Measurements from ENCODE around the gene TLR6.
A peak's percentile ranks its signal among the peaks of the same experiment; 100 is the strongest.

TLR6 gene

DNA sequence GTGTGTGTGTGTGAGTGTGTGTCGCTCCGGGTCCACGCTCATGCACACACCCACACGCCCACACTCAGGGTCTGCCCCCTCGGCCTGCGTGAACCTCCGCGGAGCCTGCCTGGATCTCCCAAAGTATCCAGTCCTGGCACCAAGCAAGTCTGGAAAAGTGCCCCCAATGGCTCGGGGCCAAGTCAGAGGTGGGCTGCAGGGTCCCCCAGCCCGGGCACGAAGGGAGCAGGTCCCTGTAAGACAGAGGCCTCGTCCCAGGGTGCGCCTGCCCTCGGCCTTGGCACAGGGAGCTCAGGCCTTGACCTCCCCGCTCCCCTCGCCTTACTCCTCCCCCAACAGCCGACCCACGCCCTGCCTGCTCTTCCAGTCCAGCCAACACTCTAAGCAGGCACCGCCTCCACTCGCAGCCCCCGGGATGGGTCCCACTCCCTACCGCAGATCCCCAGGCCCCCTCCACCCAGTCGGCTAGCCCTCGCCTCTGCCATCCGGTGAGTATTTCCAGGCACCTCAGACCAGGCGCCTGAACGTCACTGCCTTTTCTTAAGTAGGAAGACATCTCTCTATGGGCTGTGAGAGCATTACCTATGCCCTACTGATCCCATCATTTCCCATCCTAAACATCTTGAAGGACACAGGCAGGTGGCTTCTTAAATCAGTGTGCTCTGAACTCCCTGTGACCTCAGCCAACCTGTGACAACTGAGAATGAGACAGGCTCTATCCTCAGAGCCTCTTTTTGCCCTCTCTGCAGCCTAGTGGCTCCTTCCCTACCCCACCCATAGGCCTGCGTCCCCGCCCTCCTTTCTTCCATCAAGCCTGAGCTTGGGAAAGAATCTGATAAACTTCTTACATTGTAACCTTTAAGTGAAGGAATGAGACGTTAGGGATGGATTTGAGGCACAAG is 11.7 kb upstream of the TLR6 start:
- Histone ChIP-seq H3K36me3 (ENCODE audit: control insufficient read depth, insufficient read depth, low read length) (no peaks in the 10 kb centered on the region), H3K27me3 (replicated peaks; ENCODE audit: control insufficient read depth, insufficient read depth, low read length, poor library complexity, severe bottlenecking) (peaks cover 5% of the 10 kb centered on the region), H3K9me3 (ENCODE audit: control insufficient read depth, low read length) (no peaks in the 10 kb centered on the region), H3K4me1 (ENCODE audit: control insufficient read depth, insufficient read depth, low read length, poor library complexity, severe bottlenecking) (peaks cover 3% of the 10 kb centered on the region), H3K27ac (ENCODE audit: insufficient read depth, low read length, poor library complexity, severe bottlenecking) (no peak overlapping the region), H3K4me3 (ENCODE audit: insufficient read depth, low read depth, low read length, poor library complexity, severe bottlenecking) (peak overlapping the region; percentile 32)
- no peak for DNase-seq

DNA sequence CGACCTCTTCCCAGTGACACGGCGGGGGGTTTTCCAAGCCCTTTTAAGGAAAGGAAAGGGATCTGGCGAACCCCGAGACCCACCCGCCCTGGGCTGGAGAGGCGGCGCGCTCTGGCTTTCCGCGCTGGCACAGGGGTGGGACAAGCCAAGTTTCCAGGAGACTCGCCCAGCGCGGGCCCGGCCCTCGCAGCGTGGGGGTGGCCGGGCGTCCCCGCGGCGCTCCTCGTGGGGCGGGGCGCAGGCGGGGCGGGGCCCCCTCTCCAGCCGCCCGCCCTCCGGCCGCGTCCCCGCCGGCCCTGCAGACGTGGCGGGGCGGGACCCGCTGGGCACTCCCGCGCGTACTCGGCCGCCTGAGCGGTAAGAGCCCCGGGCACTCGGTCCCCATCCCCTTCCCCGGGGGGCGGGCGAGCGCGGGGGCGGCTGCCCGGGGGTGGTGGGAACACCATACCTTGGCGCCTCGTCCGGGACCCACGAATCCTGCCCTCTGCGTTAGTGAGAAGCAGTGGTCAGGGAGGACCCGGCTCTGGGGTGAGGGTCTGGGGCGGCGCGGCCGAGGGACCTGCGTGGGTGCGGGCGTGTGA is 11.0 kb upstream of the TLR6 start, which contains the start of gene FAM114A1:
Gene FAM114A1, plus strand, starts transcription at position 329 of the 581 bp plus-strand sequence. CDS start 10,273 bp downstream, outside the sequence.
- no peak within 1 kb of the TSS for H3K27ac ChIP-seq (ENCODE audit: insufficient read depth, low read length, poor library complexity, severe bottlenecking)
- no peaks in the 10 kb centered on the region for H3K9me3 ChIP-seq (ENCODE audit: control insufficient read depth, low read length)
- H3K4me1 ChIP-seq (ENCODE audit: control insufficient read depth, insufficient read depth, low read length, poor library complexity, severe bottlenecking): peaks cover 3% of the 10 kb centered on the region
- H3K27me3 ChIP-seq (replicated peaks; ENCODE audit: control insufficient read depth, insufficient read depth, low read length, poor library complexity, severe bottlenecking): peaks cover 5% of the 10 kb centered on the region
- DNase-seq: no peak
- no peaks in the 10 kb centered on the region for H3K36me3 ChIP-seq (ENCODE audit: control insufficient read depth, insufficient read depth, low read length)
- peak within 1 kb of the TSS; percentile 40 for H3K4me3 ChIP-seq (ENCODE audit: insufficient read depth, low read depth, low read length, poor library complexity, severe bottlenecking)

DNA sequence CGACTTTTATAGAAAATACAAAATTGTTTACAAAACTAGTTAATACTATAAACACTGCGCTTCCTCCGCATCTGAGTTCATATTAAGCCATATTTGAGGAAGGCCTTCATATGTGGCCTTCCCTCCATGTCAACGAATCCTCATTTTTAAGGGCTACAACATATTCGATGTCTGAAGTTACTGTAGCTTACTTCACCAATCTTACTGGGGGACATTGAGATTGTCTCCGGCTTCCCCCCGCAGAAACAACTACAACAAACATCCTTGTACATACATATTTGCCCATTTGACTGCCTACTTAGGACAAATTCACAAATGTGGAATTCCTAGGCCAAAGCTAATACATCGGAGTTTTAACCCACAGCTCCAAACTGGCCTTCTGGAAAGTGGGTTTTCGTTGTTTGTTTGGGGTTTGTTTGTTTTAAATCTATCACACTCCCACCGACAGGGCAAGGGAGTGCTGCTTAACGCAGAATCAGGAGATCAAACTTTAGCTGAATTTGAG is 10.4 kb upstream of the TLR6 start:
- H3K9me3 ChIP-seq (ENCODE audit: control insufficient read depth, low read length): no peaks in the 10 kb centered on the region
- peak overlapping the region; percentile 40 for H3K4me3 ChIP-seq (ENCODE audit: insufficient read depth, low read depth, low read length, poor library complexity, severe bottlenecking)
- no peak overlapping the region for H3K27ac ChIP-seq (ENCODE audit: insufficient read depth, low read length, poor library complexity, severe bottlenecking)
- no peak for DNase-seq
- H3K27me3 ChIP-seq (replicated peaks; ENCODE audit: control insufficient read depth, insufficient read depth, low read length, poor library complexity, severe bottlenecking): peaks cover 5% of the 10 kb centered on the region
- H3K4me1 ChIP-seq (ENCODE audit: control insufficient read depth, insufficient read depth, low read length, poor library complexity, severe bottlenecking): peaks cover 3% of the 10 kb centered on the region
- H3K36me3 ChIP-seq (ENCODE audit: control insufficient read depth, insufficient read depth, low read length): no peaks in the 10 kb centered on the region

DNA sequence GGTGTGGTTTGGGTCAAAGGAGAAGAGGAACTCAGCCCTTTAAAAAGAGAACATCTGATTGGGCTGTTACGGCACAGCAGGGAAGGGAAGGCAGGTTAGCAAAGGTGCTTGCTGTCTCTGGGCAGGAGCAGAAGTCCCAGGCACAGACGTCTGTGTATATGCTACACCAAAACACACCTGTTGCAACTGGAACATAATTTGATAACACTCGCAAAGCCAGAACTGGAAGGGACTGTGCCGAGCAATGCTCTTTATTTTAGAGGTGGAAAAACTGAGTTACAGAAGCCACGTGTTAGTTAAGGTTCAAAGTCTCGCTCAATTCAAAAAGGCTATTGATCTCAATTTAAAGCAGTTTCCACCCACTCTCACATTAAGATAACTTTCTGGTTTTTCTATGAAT is 8.8 kb upstream of the TLR6 start:
- H3K4me3 ChIP-seq (ENCODE audit: insufficient read depth, low read depth, low read length, poor library complexity, severe bottlenecking): no peak overlapping the region
- H3K4me1 ChIP-seq (ENCODE audit: control insufficient read depth, insufficient read depth, low read length, poor library complexity, severe bottlenecking): peaks cover 3% of the 10 kb centered on the region
- H3K27me3 ChIP-seq (replicated peaks; ENCODE audit: control insufficient read depth, insufficient read depth, low read length, poor library complexity, severe bottlenecking): peaks cover 5% of the 10 kb centered on the region
- no peak overlapping the region for H3K27ac ChIP-seq (ENCODE audit: insufficient read depth, low read length, poor library complexity, severe bottlenecking)
- H3K36me3 ChIP-seq (ENCODE audit: control insufficient read depth, insufficient read depth, low read length): no peaks in the 10 kb centered on the region
- DNase-seq: no peak
- H3K9me3 ChIP-seq (ENCODE audit: control insufficient read depth, low read length): no peaks in the 10 kb centered on the region

DNA sequence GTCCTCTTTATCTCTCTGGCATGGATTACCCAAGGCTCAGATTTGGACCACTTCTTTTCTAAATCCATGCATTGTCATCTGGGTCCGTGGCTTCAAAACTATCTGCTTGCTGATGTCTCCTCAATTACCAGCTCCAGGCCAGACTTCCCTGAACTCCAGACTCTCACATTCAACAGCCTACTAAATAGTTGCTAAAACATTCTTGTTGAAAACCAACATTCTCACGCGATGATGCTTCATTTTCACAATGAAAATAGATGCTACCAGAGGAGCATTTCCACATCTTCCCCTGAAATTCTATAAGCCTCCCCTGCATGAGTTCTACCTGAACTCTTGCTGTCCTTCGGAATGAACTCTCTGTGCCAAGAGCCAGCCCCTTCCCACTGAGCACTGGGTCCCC is 5.2 kb upstream of the TLR6 start:
- Histone ChIP-seq H3K4me1 (ENCODE audit: control insufficient read depth, insufficient read depth, low read length, poor library complexity, severe bottlenecking) (no peaks in the 10 kb centered on the region), H3K27me3 (replicated peaks; ENCODE audit: control insufficient read depth, insufficient read depth, low read length, poor library complexity, severe bottlenecking) (no peaks in the 10 kb centered on the region), H3K4me3 (ENCODE audit: insufficient read depth, low read depth, low read length, poor library complexity, severe bottlenecking) (no peak overlapping the region), H3K36me3 (ENCODE audit: control insufficient read depth, insufficient read depth, low read length) (no peaks in the 10 kb centered on the region), H3K27ac (ENCODE audit: insufficient read depth, low read length, poor library complexity, severe bottlenecking) (no peak overlapping the region), H3K9me3 (ENCODE audit: control insufficient read depth, low read length) (no peaks in the 10 kb centered on the region)
- DNase-seq: no peak

DNA sequence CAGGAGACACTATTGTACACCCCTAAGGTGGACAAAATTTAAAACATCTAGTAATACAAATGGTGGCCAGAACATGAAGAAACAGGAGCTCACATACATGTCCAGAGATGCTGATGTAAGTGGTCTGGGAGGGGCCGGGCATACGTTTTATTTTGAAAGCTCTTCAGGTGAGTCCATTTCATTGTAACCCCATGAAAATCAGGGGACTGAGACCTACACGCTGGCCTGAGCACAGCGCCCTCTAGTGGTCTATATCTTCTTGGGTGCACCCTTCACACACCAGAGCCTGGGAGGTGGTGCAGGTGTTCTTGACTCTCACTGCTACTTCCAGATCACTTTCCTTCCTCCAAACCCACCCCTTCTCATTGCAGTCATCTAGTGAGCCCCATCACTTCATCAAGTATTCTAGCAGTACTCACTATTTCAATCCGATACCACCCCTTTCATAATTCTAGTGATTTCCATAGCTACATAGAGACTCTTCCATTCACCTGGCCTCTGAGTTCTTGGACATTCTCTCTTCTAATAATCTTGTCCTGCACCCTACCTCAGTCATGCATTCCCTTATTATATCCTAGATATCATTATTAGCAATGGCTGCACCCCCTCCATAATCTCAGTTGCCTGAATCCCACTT is 4.3 kb upstream of the TLR6 start:
- DNase-seq: peak; percentile 23 to 42 (median 23)
- H3K4me1 ChIP-seq (ENCODE audit: control insufficient read depth, insufficient read depth, low read length, poor library complexity, severe bottlenecking): peaks cover 2% of the 10 kb centered on the region
- no peaks in the 10 kb centered on the region for H3K36me3 ChIP-seq (ENCODE audit: control insufficient read depth, insufficient read depth, low read length)
- no peak overlapping the region for H3K4me3 ChIP-seq (ENCODE audit: insufficient read depth, low read depth, low read length, poor library complexity, severe bottlenecking)
- H3K27me3 ChIP-seq (replicated peaks; ENCODE audit: control insufficient read depth, insufficient read depth, low read length, poor library complexity, severe bottlenecking): no peaks in the 10 kb centered on the region
- H3K9me3 ChIP-seq (ENCODE audit: control insufficient read depth, low read length): no peaks in the 10 kb centered on the region
- no peak overlapping the region for H3K27ac ChIP-seq (ENCODE audit: insufficient read depth, low read length, poor library complexity, severe bottlenecking)

DNA sequence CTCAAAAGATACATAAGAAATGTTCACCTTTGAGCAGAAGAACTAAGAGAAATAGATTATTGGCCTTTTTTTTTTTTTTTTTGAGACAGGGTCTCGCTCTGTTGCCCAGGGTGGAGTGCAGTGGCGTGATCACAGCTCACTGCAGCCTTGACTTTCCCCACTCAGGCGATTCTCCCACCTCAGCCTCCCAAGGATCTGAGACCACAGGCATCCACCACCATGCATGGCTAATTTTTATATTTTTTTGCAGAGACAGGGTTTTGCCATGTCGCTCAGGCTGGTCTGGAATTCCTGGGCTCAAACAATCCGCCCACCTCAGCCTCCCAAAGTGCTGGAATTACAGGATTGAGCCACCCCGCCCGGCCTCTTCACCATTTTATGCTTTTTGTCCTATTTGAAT is 2.9 kb upstream of the TLR6 start:
- Histone ChIP-seq H3K4me3 (ENCODE audit: insufficient read depth, low read depth, low read length, poor library complexity, severe bottlenecking) (no peak overlapping the region), H3K9me3 (ENCODE audit: control insufficient read depth, low read length) (no peaks in the 10 kb centered on the region), H3K36me3 (ENCODE audit: control insufficient read depth, insufficient read depth, low read length) (no peaks in the 10 kb centered on the region), H3K4me1 (ENCODE audit: control insufficient read depth, insufficient read depth, low read length, poor library complexity, severe bottlenecking) (peaks cover 7% of the 10 kb centered on the region), H3K27ac (ENCODE audit: insufficient read depth, low read length, poor library complexity, severe bottlenecking) (no peak overlapping the region), H3K27me3 (replicated peaks; ENCODE audit: control insufficient read depth, insufficient read depth, low read length, poor library complexity, severe bottlenecking) (no peaks in the 10 kb centered on the region)
- DNase-seq: no peak

DNA sequence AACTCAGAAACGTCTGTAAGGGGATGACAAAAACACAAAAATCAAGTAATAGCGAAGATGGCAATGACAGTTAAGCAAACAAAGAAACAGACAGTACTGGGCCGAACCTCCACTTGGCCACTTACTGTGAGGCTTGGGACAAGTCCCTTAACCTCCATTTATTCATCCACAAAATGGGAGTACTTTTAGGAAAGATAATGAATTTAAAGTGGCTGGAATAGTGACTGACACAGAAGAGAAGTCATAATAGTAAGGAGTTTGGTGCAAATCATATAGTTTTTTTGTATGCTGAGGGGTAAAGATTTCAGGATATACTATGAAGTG is 1.4 kb upstream of the TLR6 start:
- H3K4me3 ChIP-seq (ENCODE audit: insufficient read depth, low read depth, low read length, poor library complexity, severe bottlenecking): no peak overlapping the region
- H3K27ac ChIP-seq (ENCODE audit: insufficient read depth, low read length, poor library complexity, severe bottlenecking): no peak overlapping the region
- no peaks in the 10 kb centered on the region for H3K9me3 ChIP-seq (ENCODE audit: control insufficient read depth, low read length)

DNA sequence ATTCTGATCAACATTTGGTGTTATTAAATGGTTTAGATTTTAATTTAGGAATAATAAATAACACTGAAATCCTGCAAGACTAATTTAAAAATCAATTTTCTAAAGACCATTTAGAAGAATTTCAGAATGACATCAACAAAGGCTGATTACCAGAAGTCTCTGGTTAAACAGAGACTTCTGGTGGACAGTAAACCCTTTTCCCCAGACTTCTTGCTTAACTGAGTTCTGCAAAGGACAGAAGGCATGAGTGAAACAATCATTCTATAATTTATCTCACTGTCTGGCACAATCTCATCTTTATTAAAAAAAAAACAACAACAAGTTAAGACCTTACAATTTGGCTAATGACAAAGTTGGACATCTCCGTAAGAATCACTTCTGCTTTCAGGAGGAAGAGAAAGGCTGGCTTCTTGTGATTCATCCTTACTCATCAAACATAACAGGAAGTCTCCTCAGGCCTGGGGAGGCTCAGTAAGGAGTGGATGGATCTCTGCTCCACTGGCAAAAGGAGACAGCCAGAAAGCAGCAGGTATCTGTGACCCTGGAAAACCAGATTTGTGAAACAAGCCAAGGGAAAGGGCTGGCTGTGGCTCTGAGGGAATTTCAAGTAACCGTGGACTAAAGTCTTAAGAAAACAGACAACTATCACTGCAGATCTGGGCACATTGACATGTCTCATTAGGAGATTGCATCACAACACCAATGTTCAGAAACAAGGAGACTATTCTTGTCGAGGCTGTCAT is 908 bp upstream of the TLR6 start:
- no peaks in the 10 kb centered on the region for H3K9me3 ChIP-seq (ENCODE audit: control insufficient read depth, low read length)
- no peak for DNase-seq
- H3K27me3 ChIP-seq (replicated peaks; ENCODE audit: control insufficient read depth, insufficient read depth, low read length, poor library complexity, severe bottlenecking): no peaks in the 10 kb centered on the region
- peaks cover 7% of the 10 kb centered on the region for H3K4me1 ChIP-seq (ENCODE audit: control insufficient read depth, insufficient read depth, low read length, poor library complexity, severe bottlenecking)
- no peak overlapping the region for H3K4me3 ChIP-seq (ENCODE audit: insufficient read depth, low read depth, low read length, poor library complexity, severe bottlenecking)
- no peaks in the 10 kb centered on the region for H3K36me3 ChIP-seq (ENCODE audit: control insufficient read depth, insufficient read depth, low read length)
- no peak overlapping the region for H3K27ac ChIP-seq (ENCODE audit: insufficient read depth, low read length, poor library complexity, severe bottlenecking)

More for the DNA sequence above, 1.4 kb upstream of the TLR6 start:
- Histone ChIP-seq H3K36me3 (ENCODE audit: control insufficient read depth, insufficient read depth, low read length) (no peaks in the 10 kb centered on the region), H3K4me1 (ENCODE audit: control insufficient read depth, insufficient read depth, low read length, poor library complexity, severe bottlenecking) (peaks cover 7% of the 10 kb centered on the region), H3K27me3 (replicated peaks; ENCODE audit: control insufficient read depth, insufficient read depth, low read length, poor library complexity, severe bottlenecking) (no peaks in the 10 kb centered on the region)
- DNase-seq: no peak

All from effector memory CD4-positive, alpha-beta T cell (primary cell).